H1 (cell line): ENCODE measurements around the gene SPRYD3. TPM values are rescaled to one million over a fixed set of nuclear protein-coding genes. Genes with fewer than 3 reads are reported as not detected.

Experiments used
- CTCF ChIA-PET: fragments of 300-600 bp; sonication (Branson Sonifier 250); formaldehyde crosslinking; loops from one replicate; lab custom pipeline; 2021; ENCODE audit not compliant: partially characterized antibody; lab: Charles Lee
- POLR2A ChIA-PET: fragments of 300-600 bp; sonication (Branson Sonifier 250); formaldehyde crosslinking; loops from one replicate; lab custom pipeline; 2021; ENCODE audit warnings: inconsistent platforms; ENCODE audit not compliant: partially characterized antibody; lab: Charles Lee
- DNase-seq, 2 experiments: peaks; one replicate each; pipeline versions ENCODE4 v3.0.0 to v3.0.0-alpha.2; 2010 to 2022; ENCODE audit warnings: low spot score in 2 of 2, low read depth in 1 of 2, mixed read lengths in 1 of 2
- FAIRE-seq: peaks from 2 replicates; lab custom pipeline; 2011; peaks lifted over from hg19 to GRCh38; lab: Jason Lieb, UNC
- H2AFZ ChIP-seq: 2 replicates; pipeline ENCODE4 v1.8.1; 2012; ENCODE audit warnings: low read length, inconsistent platforms
- H2AK5ac ChIP-seq: 2 replicates; pipeline ENCODE4 v1.6.1; 2013; ENCODE audit warnings: low read depth, low read length
- H2BK120ac ChIP-seq: replicated peaks from 2 replicates; pipeline ENCODE3; 2013; ENCODE audit warnings: low read depth, low read length, inconsistent platforms
- H2BK12ac ChIP-seq: 2 replicates; pipeline ENCODE4 v1.6.1; 2013; ENCODE audit warnings: low read depth, low read length
- H2BK15ac ChIP-seq: 2 replicates; pipeline ENCODE4 v1.6.1; 2013; ENCODE audit warnings: low read length
- H2BK20ac ChIP-seq: 2 replicates; pipeline ENCODE4 v1.6.1; 2013; ENCODE audit warnings: low read length
- H2BK5ac ChIP-seq: 2 replicates; pipeline ENCODE4 v1.6.1; 2013; ENCODE audit warnings: low read depth, low read length
- H3K14ac ChIP-seq: 2 replicates; pipeline ENCODE4 v1.6.1; 2013; ENCODE audit warnings: inconsistent platforms; ENCODE audit not compliant: insufficient read length
- H3K18ac ChIP-seq: 2 replicates; pipeline ENCODE4 v1.6.1; 2013; ENCODE audit warnings: low read length; ENCODE audit errors: extremely low read depth
- H3K23ac ChIP-seq: 2 replicates; pipeline ENCODE4 v1.6.1; 2013; ENCODE audit warnings: inconsistent platforms; ENCODE audit not compliant: insufficient read length
- H3K23me2 ChIP-seq: 2 replicates; pipeline ENCODE4 v1.6.1; 2013; ENCODE audit warnings: low read depth, low read length
- H3K27ac ChIP-seq: 2 replicates; pipeline ENCODE4 v1.6.1; 2011; ENCODE audit warnings: low read depth, low read length, inconsistent platforms
- H3K27me3 ChIP-seq, 4 experiments: replicated peaks in 1 of 4; 1 replicate in 1 of 4; 2 replicates in 3 of 4; pipeline versions ENCODE4 v1.6.1 to v1.8.1; 2011 to 2013; ENCODE audit warnings: low read length in 3 of 4, mild to moderate bottlenecking in 3 of 4, inconsistent platforms in 2 of 4, mixed read lengths in 2 of 4, moderate library complexity in 1 of 4; ENCODE audit not compliant: control insufficient read depth in 3 of 4, insufficient read depth in 3 of 4; ENCODE audit errors: extremely low read depth in 1 of 4
- H3K36me3 ChIP-seq, 4 experiments: 2 replicates each; pipeline versions ENCODE4 v1.6.1 to v1.8.1; 2011 to 2013; ENCODE audit warnings: mild to moderate bottlenecking in 4 of 4, low read length in 3 of 4, moderate library complexity in 2 of 4, control low read depth in 1 of 4, inconsistent platforms in 1 of 4; ENCODE audit not compliant: insufficient read depth in 4 of 4, control insufficient read depth in 2 of 4
- H3K4ac ChIP-seq: replicated peaks from 2 replicates; pipeline ENCODE3; 2013; ENCODE audit warnings: low read length, low read depth, mixed read lengths, inconsistent platforms; ENCODE audit not compliant: insufficient read length
- H3K4me1 ChIP-seq, 4 experiments: replicated peaks in 1 of 4; 1 replicate in 1 of 4; 2 replicates in 3 of 4; pipeline versions ENCODE4 v1.6.1 to v1.8.1; 2011 to 2013; ENCODE audit warnings: low read length in 3 of 4, inconsistent platforms in 2 of 4, mixed read lengths in 1 of 4; ENCODE audit not compliant: insufficient read depth in 4 of 4, control insufficient read depth in 3 of 4
- H3K4me2 ChIP-seq, 2 experiments: 2 replicates each; pipeline versions ENCODE4 v1.6.1 to v1.8.1; 2011 to 2013; ENCODE audit warnings: low read depth in 2 of 2, low read length in 2 of 2, control low read depth in 1 of 2, inconsistent platforms in 1 of 2, mild to moderate bottlenecking in 1 of 2; ENCODE audit not compliant: insufficient read depth in 1 of 2
- H3K4me3 ChIP-seq, 4 experiments: fragments of 200-600, 300-600 bp in 1 of 4; sonication (generic), shearing (Covaris generic), sonication (Bioruptor Twin) in 1 of 4; 2 replicates each; pipeline versions ENCODE4 v1.5.1 to v1.8.1; 2011 to 2016; ENCODE audit warnings: low read length in 4 of 4, low read depth in 3 of 4, control low read depth in 2 of 4, inconsistent platforms in 2 of 4, mild to moderate bottlenecking in 2 of 4, mixed read lengths in 1 of 4, moderate library complexity in 1 of 4; ENCODE audit not compliant: insufficient read depth in 2 of 4; ENCODE audit errors: extremely low read depth in 1 of 4
- H3K56ac ChIP-seq: replicated peaks from 2 replicates; pipeline ENCODE3; 2013; ENCODE audit warnings: low read depth, mild to moderate bottlenecking, mixed read lengths, low read length, inconsistent platforms; ENCODE audit not compliant: insufficient read length
- H3K79me1 ChIP-seq: 2 replicates; pipeline ENCODE4 v1.6.1; 2013; ENCODE audit warnings: low read depth, low read length, control low read depth
- H3K79me2 ChIP-seq, 2 experiments: 2 replicates each; pipeline versions ENCODE4 v1.6.1 to v1.8.1; 2012 to 2013; ENCODE audit warnings: low read length in 2 of 2, mild to moderate bottlenecking in 2 of 2, inconsistent platforms in 1 of 2; ENCODE audit not compliant: insufficient read depth in 2 of 2, control insufficient read depth in 1 of 2
- H3K9ac ChIP-seq, 4 experiments: replicated peaks in 1 of 4; 1 replicate in 1 of 4; 2 replicates in 3 of 4; pipeline versions ENCODE4 v1.6.1 to v1.8.1; 2011 to 2013; ENCODE audit warnings: low read depth in 3 of 4, low read length in 3 of 4, control low read depth in 2 of 4, mild to moderate bottlenecking in 2 of 4, moderate library complexity in 2 of 4, inconsistent platforms in 1 of 4; ENCODE audit errors: extremely low read depth in 1 of 4
- H3K9me3 ChIP-seq, 2 experiments: 2 replicates each; pipeline versions ENCODE4 v1.6.1 to v1.8.1; 2012 to 2013; ENCODE audit warnings: mild to moderate bottlenecking in 2 of 2, moderate library complexity in 2 of 2, control low read depth in 1 of 2, inconsistent platforms in 1 of 2, low read depth in 1 of 2, low read length in 1 of 2, mixed read lengths in 1 of 2; ENCODE audit not compliant: insufficient read depth in 2 of 2
- H4K20me1 ChIP-seq, 2 experiments: replicated peaks in 1 of 2; 2 replicates each; pipeline versions ENCODE3 to v1.8.1; 2011 to 2013; ENCODE audit warnings: inconsistent platforms in 2 of 2, low read length in 2 of 2, mild to moderate bottlenecking in 1 of 2; ENCODE audit not compliant: insufficient read depth in 2 of 2, control insufficient read depth in 1 of 2
- H4K5ac ChIP-seq: 2 replicates; pipeline ENCODE4 v1.6.1; 2013; ENCODE audit warnings: low read length, low read depth, mixed read lengths, inconsistent platforms; ENCODE audit not compliant: insufficient read length
- H4K8ac ChIP-seq: 2 replicates; pipeline ENCODE4 v1.8.0; 2013; ENCODE audit warnings: mild to moderate bottlenecking, moderate library complexity, low read length, inconsistent platforms; ENCODE audit not compliant: insufficient read depth; ENCODE audit errors: extremely low read depth
- H4K91ac ChIP-seq: replicated peaks from 2 replicates; pipeline ENCODE3; 2013; ENCODE audit warnings: low read length, mixed read lengths, inconsistent platforms; ENCODE audit not compliant: insufficient read length
- BRCA1 ChIP-seq: IDR thresholded peaks from 2 replicates; pipeline ENCODE4 v1.6.1; 2012; ENCODE audit warnings: low read depth, low read length, improper control_type of control experiment
- WGBS, 2 experiments: shearing (Covaris generic) in 1 of 2; methylation state at CpG; one replicate each; pipeline versions ENCODE4 v1.1.6 to v1.1.7; 2013 to 2015; ENCODE audit warnings: low lambda C conversion rate in 2 of 2, mixed read lengths in 2 of 2, inconsistent platforms in 1 of 2, low coverage in 1 of 2, missing lambda C conversion rate in 1 of 2; ENCODE audit not compliant: insufficient replicate concordance in 2 of 2, insufficient coverage in 1 of 2, insufficient read length in 1 of 2; ENCODE audit errors: extremely low coverage in 1 of 2, missing lambda C conversion rate in 1 of 2; 5-methylcytosine and 5-hydroxymethylcytosine counted together
- polyA plus RNA-seq, 7 experiments: library from polyadenylated mRNA; depleted of rRNA in 3 of 7; stranded (reverse) in 5 of 7; unstranded in 2 of 7; fragments of >200 nt in 5 of 7; fragments of 200-250 nt in 2 of 7; gene quantifications; 1 replicate in 5 of 7; 2 replicates in 1 of 7; 4 replicates in 1 of 7; pipeline versions ENCODE4 v1.2.1 to v1.2.3, GENCODE V29; 2011 to 2013; ENCODE audit warnings: missing spikeins in 2 of 7, mixed read lengths in 2 of 7
- total RNA-seq: library from RNA; stranded (reverse); fragmentation: NEBNext Ultra II Directional; extraction: Animal tissue kit (Norgen Biotek cat#: 25700); gene quantifications from 2 replicates; pipeline ENCODE4 v1.2.1, GENCODE V29; 2021

Gene SPRYD3
- total and polyA plus RNA-seq, 2 of the 8 experiments (the other 6 are each of a cell fraction or from before 2014, with no cell fraction given), result 6.8 to 8.0 TPM

GRCh38 chr12:53094394-53094787 is 15.2 kb upstream of the SPRYD3 start:
- H3K4me3 ChIP-seq, result no peak overlapping the region
- no peak for TF ChIP-seq BRCA1

More at GRCh38 chr12:53094394-53094787, 15.2 kb upstream of the SPRYD3 start:
- no peak overlapping the region for H2BK5ac ChIP-seq
- FAIRE-seq (no peak), DNase-seq (no peak)
- no peaks in the 10 kb centered on the region for H3K79me2 ChIP-seq
- H2AK5ac ChIP-seq, result peak overlapping the region; percentile 57; the same call in 1 of the 2 replicates
- H2BK15ac ChIP-seq, result no peak overlapping the region
- H3K14ac ChIP-seq, result no peak overlapping the region
- no peaks in the 10 kb centered on the region for H4K20me1 ChIP-seq
- no peaks in the 10 kb centered on the region for H3K79me1 ChIP-seq
- no peak overlapping the region for H3K4me2 ChIP-seq
- no peak overlapping the region for H3K9ac ChIP-seq
- H3K56ac ChIP-seq, result no peak overlapping the region
- no peak overlapping the region for H3K27ac ChIP-seq
- H4K5ac ChIP-seq, result no peak overlapping the region
- H3K23ac ChIP-seq, result no peak overlapping the region
- H3K9me3 ChIP-seq, result no peaks in the 10 kb centered on the region
- no peaks in the 10 kb centered on the region for H3K36me3 ChIP-seq
- 0 out of 2 replicates have a peak overlapping the region, but pooled peaks have one; percentile 50 for H2BK12ac ChIP-seq
- H3K4me1 ChIP-seq, result peaks cover 4 to 22% (median 5%) of the 10 kb centered on the region in 4 experiments
- H3K27me3 ChIP-seq, result peaks cover 0 to 27% (median 16%) of the 10 kb centered on the region in 4 experiments; a peak in 5 of 7 replicates
- H4K8ac ChIP-seq, result no peak overlapping the region
- no peak overlapping the region for H4K91ac ChIP-seq
- H2BK120ac ChIP-seq, result no peak overlapping the region
- no peak overlapping the region for H3K18ac ChIP-seq
- 87% methylated on average over 6 of the region's 6 CpGs; no CpG with 5 or more reads in 1 of the 2 experiments for WGBS, 2 experiments
- ChIA-PET CTCF (interaction anchor here (0.8 to 19.1 kb wide), 4 partner anchors 9 to 147 kb away, joined by 3 to 531 read pairs (median 5); partner anchors contain the start of genes SOAT2 and SPRYD3), POLR2A (interaction anchor here (0.5 to 2.9 kb wide), 6 partner anchors 9 to 188 kb away, joined by 3 to 13 read pairs (median 4); partner anchors contain the start of genes SOAT2 and SPRYD3)
- no peak overlapping the region for H3K4ac ChIP-seq
- H3K23me2 ChIP-seq, result peaks cover 28% of the 10 kb centered on the region
- no peak overlapping the region for H2AFZ ChIP-seq
- no peak overlapping the region for H2BK20ac ChIP-seq
